ENCODE measurements around the gene GRAPL.
"Not testable (repeated sequence)": the region's sequence is repeated elsewhere in the genome, so short reads cannot be mapped to it uniquely, and the experiment has no call there.

The GRAPL gene

DNA sequence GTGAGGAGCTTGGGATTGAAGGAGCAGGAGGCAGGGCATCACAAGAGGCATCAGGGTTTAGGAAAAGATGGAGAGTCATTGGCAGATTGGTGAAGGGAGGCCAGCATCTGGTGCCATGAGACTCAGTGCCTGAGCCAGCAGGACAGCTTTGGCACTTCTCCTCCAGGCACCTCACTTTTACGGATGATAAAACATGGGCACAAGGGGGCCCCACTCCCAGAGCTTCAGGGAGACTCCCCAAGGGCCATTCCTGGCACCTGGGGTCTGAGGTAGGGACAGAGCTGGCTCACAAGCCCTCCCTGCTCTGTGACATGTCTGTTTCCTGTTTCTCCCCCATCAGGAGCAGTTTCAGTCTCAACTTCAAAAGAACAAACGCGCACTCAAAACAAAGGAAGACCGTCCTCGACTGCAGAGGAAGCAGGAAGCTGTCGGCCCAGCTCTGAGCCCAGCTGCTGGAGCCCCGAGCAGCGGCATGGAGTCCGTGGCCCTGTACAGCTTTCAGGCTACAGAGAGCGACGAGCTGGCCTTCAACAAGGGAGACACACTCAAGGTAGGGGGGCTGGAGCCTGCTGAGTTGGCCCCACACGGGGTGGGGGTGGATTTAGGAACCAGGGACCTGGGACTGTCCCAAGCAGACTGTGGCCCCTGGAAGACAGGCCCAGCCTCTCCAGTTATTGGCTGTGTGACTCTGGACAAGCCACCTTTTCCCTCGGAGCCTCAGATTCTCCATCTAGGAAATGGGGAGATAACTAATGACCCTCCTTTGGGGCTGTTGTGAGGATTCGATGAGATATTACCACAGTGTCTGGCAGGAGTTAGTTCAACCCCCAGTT, at the start of gene GRAPL:
Gene GRAPL (plus strand): TSS at position 442 of the 833 bp plus-strand sequence. CDS start 31 bp downstream, at position 473.
- not testable (repeated sequence) for DNase-seq (ENCODE audit: low read depth in 2 of 2)

DNA sequence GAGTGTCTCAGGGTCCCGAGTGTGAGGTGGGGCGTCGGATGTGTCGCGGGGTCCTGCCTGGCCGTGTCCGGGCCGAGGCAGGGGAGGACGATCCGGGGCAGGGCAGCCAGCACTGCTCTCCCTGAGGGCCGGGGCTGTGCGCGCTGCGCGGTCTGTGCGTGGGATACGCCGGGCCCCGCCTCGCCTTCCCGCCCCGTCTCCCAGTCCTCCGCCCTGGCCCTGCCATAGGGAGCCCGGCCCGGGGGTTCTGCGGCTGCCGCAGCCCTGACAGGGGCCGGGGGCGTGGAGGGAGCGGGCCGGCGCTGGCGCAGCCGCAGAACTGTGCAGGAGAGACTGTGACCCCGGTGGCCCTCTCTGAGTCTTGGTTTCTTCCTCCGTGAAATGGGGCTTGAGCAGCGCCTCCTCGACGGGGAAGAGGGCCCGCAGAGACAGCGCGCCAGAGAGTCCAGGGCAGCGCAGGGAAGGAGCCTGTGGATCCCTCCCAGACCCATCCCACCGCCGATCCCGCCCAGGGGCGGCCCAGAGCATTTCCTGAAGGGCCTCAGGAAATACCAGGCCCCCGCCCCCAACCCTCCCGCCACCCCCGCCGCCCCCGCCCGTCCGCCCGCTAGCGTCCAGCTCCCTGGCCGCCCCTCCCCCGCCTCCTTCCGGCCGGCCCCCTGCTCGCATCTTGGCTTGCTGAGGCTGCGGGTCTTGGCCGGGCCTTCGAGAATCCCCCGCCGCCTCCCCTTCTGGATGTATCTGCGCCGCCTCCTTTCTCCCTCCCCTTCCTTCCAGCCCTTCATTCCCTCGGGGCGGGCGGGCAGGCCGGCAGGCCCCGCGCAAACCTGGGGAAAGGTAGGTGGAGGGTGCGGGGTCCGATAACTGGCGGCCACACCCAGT, 38.3 kb upstream of the GRAPL start:
- not testable (repeated sequence) for DNase-seq (ENCODE audit: low read depth in 2 of 2)

DNA sequence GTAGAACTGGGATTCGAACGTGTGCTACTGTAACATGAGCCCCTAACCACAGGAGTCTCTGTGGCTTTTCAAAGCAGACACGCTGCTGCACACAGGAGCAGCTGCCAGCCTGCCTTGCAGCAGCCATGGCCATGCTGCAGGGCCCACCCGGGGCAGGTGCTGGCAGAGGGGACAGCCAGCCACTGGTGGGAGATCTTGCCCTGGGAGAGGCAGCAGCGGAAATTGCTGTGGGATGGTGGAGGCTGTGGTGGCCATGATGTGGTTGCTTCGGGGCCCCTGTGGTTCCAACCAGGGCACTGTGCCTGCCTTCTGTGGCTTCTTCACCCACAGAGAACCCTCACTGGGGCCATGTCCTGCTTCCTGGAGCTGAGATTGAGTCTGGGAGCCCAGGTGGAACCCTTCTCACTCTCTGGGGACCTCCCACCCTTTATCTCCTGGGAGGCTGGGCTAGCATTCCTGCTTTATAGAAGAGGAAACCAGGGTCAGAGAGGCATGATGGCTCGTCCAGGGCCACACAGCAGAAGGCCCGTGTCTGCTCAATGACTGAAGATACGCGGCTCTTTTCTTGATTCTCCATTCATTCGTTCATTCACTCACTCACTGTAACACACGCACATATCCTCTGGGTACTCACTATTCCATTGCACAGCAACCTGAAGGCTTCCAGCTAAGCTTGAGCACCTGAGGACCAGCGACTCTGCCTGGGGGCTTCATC, 37.2 kb upstream of the GRAPL start:
- DNase-seq (ENCODE audit: low read depth in 2 of 2) = not testable (repeated sequence)

DNA sequence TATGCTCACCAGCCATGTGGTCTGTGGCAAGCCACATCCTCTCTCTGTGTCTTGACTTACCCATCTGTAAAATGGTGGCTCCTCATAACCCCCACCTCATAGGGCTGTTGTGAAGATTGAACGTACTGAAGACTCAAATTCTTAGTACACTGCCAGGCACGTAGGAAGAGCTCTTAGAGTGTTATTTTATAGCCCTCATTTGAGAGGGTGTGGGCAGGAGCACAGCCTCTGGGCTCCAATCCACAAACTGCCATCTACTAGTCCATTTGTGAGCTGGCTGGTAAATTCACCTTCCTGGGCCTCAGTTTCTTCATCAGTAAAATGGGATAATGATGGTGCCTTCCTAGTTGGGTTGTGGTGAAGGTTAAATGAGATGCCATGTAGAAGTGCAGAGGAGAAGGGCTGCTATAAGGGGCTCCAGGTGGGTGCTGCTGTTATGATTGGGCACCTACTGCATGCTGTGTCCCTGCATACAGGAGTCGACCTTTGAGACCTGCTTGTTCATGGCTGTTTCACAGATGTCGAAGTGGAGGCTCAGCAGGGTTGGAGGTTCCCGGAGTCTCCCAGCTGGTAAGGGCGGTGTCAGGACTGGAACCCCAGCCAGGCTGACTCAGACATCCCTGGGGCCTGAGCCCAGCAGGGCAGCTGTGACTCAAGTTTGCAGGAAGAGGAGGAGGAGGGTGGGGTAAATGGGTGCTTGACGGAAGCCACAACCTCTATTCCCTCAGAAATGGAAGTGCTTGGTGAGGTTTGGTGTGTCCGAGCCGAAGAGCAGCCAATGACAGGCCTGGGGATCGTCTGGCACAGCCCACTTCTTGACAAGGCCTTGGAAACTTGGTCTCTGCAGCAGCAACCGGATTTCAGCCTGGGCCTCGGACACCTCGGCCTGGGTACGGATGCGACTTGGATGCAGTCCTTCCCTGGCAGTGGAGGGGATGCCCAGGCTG, 34.4 kb upstream of the GRAPL start:
- not testable (repeated sequence) for DNase-seq (ENCODE audit: low read depth in 2 of 2)

DNA sequence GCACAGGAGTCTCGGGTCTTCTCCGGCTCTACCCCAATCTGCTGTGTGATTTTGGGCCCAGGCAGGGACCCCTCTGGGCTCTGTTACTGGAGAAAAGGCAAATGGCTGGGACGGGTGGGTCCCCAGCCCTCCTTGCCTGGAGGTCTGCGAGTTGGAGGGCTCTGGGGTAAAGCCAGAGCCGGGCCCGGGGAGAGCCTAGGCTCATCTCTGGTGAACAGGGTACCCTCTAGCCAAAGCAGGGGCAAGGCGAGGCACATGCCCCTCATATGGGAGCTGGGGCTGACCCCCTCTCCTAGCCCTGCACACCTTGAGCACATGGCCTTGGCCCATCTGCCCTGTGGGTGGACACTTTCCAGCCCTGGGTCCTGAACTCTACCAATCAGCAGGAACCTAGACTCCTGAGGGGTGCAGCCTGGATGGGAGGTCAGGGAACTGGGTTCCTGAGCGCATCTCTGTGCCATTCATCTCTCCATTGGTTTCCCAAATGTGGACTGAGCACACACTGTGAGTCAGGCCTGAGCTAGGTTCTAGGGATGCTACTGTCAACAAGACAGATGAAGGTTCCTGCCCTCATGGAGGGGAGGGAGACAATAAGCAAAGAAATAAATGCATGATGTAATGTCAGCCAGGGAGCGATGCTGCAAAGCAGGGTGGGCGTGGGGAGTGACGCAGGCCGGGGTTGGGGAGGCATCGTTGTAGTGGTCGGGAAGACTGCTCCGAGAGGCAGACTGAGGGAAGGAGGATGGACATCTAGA, 33.5 kb upstream of the GRAPL start:
- not testable (repeated sequence) for DNase-seq (ENCODE audit: low read depth in 2 of 2)

DNA sequence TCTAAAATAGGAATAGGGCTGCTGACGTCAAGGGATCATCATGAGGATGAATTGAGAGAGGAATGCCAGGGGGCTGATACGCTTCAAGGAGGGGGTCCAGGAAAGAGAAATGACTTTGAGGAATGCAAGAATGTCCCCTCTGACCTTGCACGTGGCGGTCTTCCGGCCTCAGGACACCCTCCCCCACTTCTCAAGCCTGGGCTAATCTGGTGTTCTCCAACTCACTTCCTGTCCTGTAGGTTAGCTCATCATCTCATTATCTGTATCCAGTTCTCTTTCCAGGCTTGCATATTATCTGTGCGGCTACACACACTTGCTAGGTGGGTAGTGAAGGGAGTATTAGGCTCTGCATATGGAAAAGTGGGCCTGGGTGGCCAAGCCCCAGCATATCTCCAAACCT, 18.9 kb upstream of the GRAPL start:
- not testable (repeated sequence) for DNase-seq (ENCODE audit: low read depth in 2 of 2)

DNA sequence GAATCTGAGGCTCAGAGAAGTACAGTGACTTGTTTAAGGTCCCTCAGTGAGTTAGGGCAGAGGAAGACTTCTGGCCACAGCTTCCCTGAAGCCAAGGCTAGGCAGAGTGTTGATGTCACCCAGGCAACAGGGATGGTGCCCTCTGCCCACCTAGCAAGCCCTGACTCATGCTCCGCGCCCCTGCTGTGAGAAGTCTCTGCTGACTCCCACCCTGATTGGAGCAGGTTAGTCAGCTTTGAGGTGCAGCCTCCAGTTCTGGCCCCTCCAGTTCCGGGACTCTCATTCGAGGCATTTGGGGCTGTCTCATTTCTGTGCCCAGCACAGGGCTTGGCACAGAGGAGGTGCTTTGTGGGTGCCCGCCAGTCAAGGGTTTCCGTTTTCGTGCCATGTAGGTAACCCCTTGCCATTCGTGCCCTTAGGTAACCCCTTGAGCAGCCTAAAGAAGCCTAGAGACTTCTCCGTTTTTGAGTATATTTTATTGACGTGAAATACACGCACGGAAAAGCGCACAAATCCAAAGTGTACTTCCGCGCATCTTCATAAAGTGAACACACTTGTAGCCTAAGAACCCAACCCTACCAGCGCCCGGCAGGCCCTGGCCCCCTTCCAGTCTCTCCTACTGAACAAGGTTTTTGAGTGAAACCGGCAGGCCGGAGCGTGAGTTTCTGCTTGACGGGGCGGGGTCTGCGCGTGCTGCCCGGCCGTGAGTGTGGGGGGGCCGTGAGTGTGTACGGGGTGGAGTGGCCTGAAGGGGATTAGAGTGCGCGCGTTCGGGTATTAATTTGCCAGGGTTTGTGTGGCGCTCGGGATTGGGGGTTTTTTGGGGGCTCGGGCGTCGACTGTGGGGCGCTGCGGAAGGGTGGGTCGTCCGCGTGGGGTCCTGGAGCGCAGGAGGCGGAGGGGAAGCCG, 16.9 kb upstream of the GRAPL start:
- not testable (repeated sequence) for DNase-seq (ENCODE audit: low read depth in 2 of 2)

DNA sequence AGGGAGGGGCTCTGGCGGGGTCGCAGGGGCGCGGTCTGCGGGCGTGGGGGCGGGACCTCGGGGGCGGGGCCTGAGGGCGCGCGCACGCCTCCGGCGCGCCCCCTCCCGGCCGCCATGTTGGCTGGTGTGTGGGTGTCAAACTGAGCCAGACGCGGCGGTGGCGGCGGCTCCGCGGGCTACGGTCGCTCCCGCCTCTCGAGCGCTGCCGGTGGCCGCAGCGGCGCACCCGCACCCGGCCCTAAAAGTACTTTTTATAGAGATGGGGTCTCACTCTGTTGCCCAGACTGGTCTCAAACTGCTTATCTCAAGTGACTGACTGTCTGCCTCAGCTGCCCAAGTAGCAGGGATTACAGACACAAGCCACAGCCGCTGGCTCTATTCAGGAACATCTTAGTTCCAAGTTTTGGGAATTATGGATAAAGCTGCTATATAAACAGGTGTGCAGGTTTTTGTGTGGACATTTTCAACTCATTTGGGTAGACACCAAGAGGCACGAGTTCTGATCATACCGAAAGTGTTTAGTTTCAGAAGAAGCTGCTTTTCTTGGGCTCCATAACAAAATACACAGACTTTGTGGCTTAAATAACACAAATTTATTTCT, 16.2 kb upstream of the GRAPL start:
- DNase-seq (ENCODE audit: low read depth in 2 of 2) = peak; percentile 7 to 8

DNA sequence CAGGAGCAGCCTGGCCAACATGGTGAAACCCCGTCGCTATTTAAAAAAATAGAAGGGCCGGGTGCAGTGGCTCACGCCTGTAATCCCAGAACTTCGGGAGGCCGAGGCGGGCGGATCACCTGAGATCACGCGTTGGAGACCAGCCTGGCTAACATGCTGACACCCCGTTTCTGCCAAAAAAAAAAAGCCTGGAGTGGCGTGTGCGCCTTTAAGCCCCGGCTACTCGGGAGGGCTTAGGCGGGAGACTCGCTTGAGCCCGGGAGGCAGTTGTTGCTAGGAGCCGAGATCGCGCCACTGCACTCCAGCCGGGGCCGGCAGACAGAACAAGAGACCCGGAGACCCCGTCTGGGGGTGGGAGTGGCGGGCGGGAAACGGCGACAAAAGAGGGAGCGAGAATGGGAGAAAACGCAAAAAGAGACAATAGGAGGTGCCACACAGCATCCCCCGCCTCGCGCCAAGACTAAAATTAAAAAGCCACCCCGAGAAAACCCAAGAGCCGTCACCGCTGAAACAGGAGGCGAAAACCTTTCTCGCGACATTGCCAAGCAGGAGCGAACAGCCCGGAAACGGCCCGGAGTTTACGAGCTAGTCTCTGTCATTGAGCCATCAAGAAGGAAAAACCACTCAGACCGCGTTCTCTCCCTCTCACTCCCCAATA, 15.5 kb upstream of the GRAPL start:
- DNase-seq (ENCODE audit: low read depth in 2 of 2) = peak in 1 of 2 donors; percentile 82

DNA sequence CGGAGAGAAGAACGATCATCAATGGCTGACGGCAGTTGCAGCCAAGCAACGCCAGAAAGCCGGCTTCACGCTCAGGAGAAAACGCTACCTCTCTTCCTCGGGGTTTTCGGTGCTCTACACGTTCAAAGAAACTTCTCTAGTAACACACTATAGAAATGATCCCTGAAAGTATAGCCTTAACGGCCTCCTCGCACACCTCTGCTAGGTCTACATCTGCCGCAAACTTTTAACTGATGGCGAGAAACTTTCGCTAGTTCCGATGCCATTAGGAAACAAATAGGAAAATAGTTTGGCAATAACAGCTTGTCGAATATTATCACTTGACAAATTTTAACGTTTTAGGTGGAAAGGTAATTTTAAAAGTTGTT, 14.9 kb upstream of the GRAPL start:
- DNase-seq (ENCODE audit: low read depth in 2 of 2) = not testable (repeated sequence)

DNA sequence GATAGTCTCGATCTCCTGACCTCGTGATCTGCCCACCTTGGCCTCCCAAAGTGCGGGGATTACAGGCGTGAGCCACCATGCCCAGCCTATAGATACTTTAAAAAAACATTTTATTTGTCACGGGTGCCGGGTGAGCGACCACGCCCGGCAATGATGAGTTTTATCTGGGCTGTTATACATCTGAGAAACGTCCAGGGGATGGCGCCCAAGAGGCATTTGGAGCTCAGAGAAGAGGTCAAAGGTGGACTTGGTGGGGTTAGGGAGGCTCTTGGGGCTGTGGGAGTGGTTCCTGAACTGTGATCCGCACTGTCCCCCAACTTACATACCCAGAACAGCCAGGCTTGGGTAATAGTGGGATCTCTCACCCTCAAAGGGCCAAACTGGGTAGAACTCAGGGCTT, 8.7 kb upstream of the GRAPL start:
- DNase-seq (ENCODE audit: low read depth in 2 of 2) = not testable (repeated sequence)

DNA sequence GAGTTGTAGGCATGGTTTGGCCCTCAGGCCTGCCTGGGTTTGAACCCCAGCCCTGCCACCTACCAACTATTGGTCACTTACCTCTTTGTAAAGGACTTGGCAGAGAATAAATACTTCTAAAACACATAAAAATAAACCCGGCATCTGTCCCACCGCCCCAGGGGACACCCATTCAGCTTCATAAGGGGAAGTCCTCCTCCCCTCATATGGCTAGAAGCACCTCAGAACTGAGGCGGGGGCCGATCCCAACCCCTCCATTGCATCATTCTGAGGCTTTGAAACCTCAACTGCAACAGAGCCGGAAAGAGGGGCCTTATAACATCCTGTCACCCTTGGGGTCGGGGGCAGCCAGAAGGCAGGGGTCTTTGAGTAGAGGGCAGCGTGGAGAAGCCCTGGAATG, 2.1 kb upstream of the GRAPL start:
- DNase-seq (ENCODE audit: low read depth in 2 of 2) = not testable (repeated sequence)

DNA sequence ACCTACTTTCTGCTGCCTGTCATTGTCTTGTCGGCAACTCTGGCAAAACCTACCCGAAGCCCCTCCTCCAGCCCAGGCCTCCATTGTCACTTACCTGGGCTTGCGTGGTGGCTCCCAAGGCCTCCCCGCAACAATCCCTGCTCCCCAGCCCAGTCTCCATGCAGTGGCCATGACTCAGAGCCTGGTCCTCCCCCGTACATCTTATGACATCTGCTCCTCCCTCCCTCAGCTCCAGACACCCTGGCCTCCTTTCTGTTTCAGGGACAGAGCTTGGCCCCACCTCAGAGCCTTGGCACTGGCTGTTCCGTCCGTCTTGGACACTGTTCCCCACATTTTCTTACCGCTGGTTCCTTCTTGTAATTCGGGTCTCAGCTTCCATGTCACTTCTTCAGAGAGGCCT, 2.1 kb downstream of the GRAPL start:
- not testable (repeated sequence) for DNase-seq (ENCODE audit: low read depth in 2 of 2)

DNA sequence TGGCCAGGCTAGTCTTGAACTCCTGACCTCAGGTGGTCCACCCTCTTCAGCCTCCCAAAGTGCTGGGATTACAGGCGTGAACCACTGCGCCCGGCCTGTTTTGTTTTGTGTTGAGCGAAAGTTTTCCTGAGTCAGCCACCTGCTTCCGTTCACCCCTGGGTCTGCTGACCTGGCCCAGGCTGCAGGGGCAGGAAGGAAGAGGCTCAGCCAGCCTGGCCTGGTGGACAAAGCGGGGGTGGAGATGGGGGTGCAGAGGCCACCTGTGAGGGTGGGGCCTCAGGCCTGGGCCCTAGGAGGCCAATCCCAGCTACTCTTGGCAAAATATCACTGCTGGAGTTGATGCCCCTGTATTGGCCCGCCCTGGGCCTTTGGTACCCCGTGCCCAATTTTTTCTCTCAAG, 3.7 kb downstream of the GRAPL start:
- not testable (repeated sequence) for DNase-seq (ENCODE audit: low read depth in 2 of 2)

DNA sequence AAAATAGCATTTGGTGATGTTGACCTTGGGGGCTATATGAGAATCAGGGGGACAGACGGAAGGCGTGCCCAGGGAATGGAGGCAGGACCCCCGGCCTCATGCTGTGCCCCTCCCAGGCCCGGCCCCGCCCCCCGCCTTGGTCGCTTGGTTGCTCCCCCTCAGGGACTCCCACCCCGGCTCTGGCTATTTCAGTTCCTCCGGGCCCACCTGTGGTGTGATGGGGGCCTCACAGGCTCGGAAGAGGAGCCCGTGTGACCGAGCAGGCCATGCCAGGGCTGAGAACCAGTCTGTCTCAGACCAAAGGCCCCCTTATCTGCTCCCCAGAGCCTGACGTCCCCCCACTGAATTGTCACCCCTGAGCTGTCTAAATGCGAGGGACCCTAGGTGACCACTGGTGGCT, 4.4 kb downstream of the GRAPL start:
- not testable (repeated sequence) for DNase-seq (ENCODE audit: low read depth in 2 of 2)

DNA sequence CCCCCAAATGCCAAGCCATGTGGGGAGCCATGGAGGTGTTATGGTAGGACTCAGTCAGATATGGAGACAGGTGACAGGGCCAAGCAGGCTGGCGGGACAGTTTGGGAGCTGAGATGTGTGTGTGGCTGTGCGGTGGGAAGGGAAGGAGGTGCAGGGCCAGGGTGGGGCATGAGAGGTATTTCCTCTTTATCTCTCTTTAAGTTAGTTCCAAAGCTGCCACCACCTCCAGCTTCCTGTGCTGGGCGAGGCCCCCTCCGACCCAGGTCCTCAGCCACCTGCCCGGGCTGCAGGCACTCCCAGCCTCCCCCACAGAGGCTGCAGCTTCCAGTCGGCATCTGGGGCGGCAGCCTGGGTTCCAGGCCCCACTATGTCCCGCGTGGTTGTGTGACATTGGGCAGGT, 6.4 kb downstream of the GRAPL start:
- not testable (repeated sequence) for DNase-seq (ENCODE audit: low read depth in 2 of 2)

DNA sequence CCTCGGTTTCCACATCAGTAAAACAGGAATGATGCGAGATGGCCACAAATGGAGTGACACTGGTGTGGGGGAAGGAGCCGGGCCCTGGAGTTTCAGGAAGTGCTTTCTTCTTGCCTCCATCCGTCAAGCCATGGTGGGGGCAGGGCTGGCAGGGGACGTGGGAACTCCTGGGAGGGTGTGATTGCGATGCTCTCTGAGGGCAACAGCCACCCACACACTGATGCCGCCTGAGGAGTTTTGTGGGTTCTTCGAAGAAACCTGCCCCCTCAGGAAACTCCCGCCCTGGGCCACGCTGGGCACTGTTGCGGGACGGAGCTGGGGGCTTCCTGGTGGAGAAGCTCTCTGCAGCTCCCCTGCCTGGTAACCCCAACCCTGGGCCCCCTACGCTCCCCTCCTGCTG, 8.0 kb downstream of the GRAPL start:
- not testable (repeated sequence) for DNase-seq (ENCODE audit: low read depth in 2 of 2)

DNA sequence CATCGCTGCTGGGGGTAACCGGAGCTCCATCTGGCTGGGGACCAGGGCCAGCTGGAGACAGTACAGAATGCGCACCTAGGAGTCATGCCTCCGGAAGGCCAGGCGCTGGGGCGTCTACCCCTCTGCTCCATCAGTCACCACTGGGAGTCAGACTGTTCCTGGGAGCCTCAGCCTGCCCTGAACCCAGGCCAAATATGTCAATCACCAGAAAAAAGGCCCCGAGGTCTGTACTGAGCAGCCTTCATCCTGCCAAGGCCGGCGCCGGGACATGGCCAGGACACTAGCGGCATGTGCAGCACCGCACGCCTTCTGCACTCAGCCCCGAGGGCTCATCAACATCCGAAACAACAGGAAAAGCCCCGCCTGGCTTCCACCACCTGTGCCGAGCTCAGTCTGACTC, 8.7 kb downstream of the GRAPL start:
- DNase-seq (ENCODE audit: low read depth in 2 of 2) = not testable (repeated sequence)

Measured in stimulated activated CD4-positive, alpha-beta T cell treated with anti-CD3 and anti-CD28 coated beads, Interleukin-15, amount 100 ng/mL, for 48 hours (primary cell).